HepG2 (cell line): Measurements from ENCODE around the gene BABAM1. TPM values are rescaled to one million over a fixed set of nuclear protein-coding genes. Genes with fewer than 3 reads are reported as not detected.

ENCODE experiments used
- ARID2 ChIP-seq: sonication (generic); formaldehyde crosslinking; IDR thresholded peaks from 2 replicates; pipeline ENCODE4 v1.8.1; 2022; ENCODE audit warnings: mild to moderate bottlenecking, missing genetic modification reagents, borderline replicate concordance
- ATF4 ChIP-seq, 2 experiments: fragments of 450-650 bp in 1 of 2; sonication (generic) in 1 of 2; formaldehyde crosslinking; IDR thresholded peaks; 2 replicates each; pipeline versions ENCODE4 v1.5.0 to v1.8.0; 2020 to 2022; ENCODE audit warnings: mild to moderate bottlenecking in 1 of 2, missing genetic modification reagents in 1 of 2
- DMAP1 ChIP-seq: IDR thresholded peaks from 2 replicates; pipeline ENCODE4 v1.6.1; 2016
- HNF4G ChIP-seq, 2 experiments: sonication (generic) in 1 of 2; formaldehyde crosslinking in 1 of 2; IDR thresholded peaks; 2 replicates each; pipeline versions ENCODE4 v1.4.0 to v1.6.1; 2011 to 2020; ENCODE audit warnings: borderline replicate concordance in 2 of 2, low read depth in 2 of 2, mild to moderate bottlenecking in 2 of 2, low read length in 1 of 2, missing genetic modification reagents in 1 of 2, moderate library complexity in 1 of 2
- HOXA5 ChIP-seq: sonication (generic); formaldehyde crosslinking; IDR thresholded peaks from 2 replicates; pipeline ENCODE4 v1.4.0; 2020; ENCODE audit warnings: missing genetic modification reagents
- NCOA2 ChIP-seq: sonication (generic); formaldehyde crosslinking; IDR thresholded peaks from 2 replicates; pipeline ENCODE4 v1.8.0; 2022; ENCODE audit warnings: inconsistent platforms
- NFE2L1 ChIP-seq: sonication (generic); formaldehyde crosslinking; IDR thresholded peaks from 2 replicates; pipeline ENCODE4 v1.4.0; 2020; ENCODE audit warnings: missing genetic modification reagents, mild to moderate bottlenecking, borderline replicate concordance
- PRPF4 ChIP-seq: fragments of 200-400 bp; formaldehyde crosslinking; IDR thresholded peaks from 2 replicates; pipeline ENCODE4 v1.6.1; 2016; ENCODE audit warnings: low read length, low read depth; ENCODE audit not compliant: poor library complexity, severe bottlenecking
- TCF7 ChIP-seq: sonication (generic); IDR thresholded peaks from 2 replicates; pipeline ENCODE4 v1.6.1; 2016; ENCODE audit warnings: antibody characterized with exemption, low read depth
- TOPORS ChIP-seq: sonication (generic); formaldehyde crosslinking; IDR thresholded peaks from 2 replicates; pipeline ENCODE4 v1.8.0; 2023; ENCODE audit warnings: mild to moderate bottlenecking, missing genetic modification reagents
- ZBTB10 ChIP-seq: sonication (generic); formaldehyde crosslinking; IDR thresholded peaks from 2 replicates; pipeline ENCODE4 v1.4.0; 2020; ENCODE audit warnings: missing genetic modification reagents, borderline replicate concordance
- ZNF232 ChIP-seq: sonication (generic); formaldehyde crosslinking; IDR thresholded peaks from 2 replicates; pipeline ENCODE4 v1.4.0; 2020; ENCODE audit warnings: missing genetic modification reagents, borderline replicate concordance
- ZNF331 ChIP-seq: sonication (generic); formaldehyde crosslinking; IDR thresholded peaks from 2 replicates; pipeline ENCODE4 v1.4.0; 2020; ENCODE audit warnings: missing genetic modification reagents
- ZNF513 ChIP-seq: sonication (generic); formaldehyde crosslinking; conservative IDR thresholded peaks from 2 replicates; pipeline ENCODE4 v1.5.0; 2020; ENCODE audit warnings: missing genetic modification reagents
- ZNF562 ChIP-seq: sonication (generic); formaldehyde crosslinking; IDR thresholded peaks from 2 replicates; pipeline ENCODE4 v1.8.0; 2022; ENCODE audit warnings: missing genetic modification reagents, borderline replicate concordance
- ZNF674 ChIP-seq: sonication (generic); formaldehyde crosslinking; IDR thresholded peaks from 2 replicates; pipeline ENCODE4 v1.5.0; 2020; ENCODE audit warnings: low read depth, mild to moderate bottlenecking, missing genetic modification reagents
- ZNF775 ChIP-seq: sonication (generic); formaldehyde crosslinking; IDR thresholded peaks from 2 replicates; pipeline ENCODE4 v1.4.0; 2020; ENCODE audit warnings: missing genetic modification reagents, mild to moderate bottlenecking, moderate library complexity, borderline replicate concordance
- ZNF850 ChIP-seq: sonication (generic); formaldehyde crosslinking; conservative IDR thresholded peaks from 2 replicates; pipeline ENCODE4 v1.9.0; 2021; ENCODE audit warnings: mild to moderate bottlenecking, missing genetic modification reagents
- ZNF883 ChIP-seq: sonication (generic); formaldehyde crosslinking; IDR thresholded peaks from 2 replicates; pipeline ENCODE4 v1.5.1; 2020; ENCODE audit warnings: mild to moderate bottlenecking, missing genetic modification reagents; ENCODE audit errors: not compliant biosample characterization
- ZUFSP ChIP-seq: sonication (generic); formaldehyde crosslinking; IDR thresholded peaks from 2 replicates; pipeline ENCODE4 v1.9.0; 2021; ENCODE audit warnings: missing genetic modification reagents, mild to moderate bottlenecking, borderline replicate concordance
- polyA plus RNA-seq, 8 experiments: library from polyadenylated mRNA; depleted of rRNA in 3 of 8; stranded (reverse) in 7 of 8; unstranded in 1 of 8; fragments of >200 nt; fragmentation: Illumina TruSeq in 4 of 8; extraction: Trizol in 4 of 8; gene quantifications; 2 replicates each; pipeline versions ENCODE4 v1.2.1 to v1.2.3, GENCODE V29; 2011 to 2016; ENCODE audit warnings: low read depth in 4 of 8, missing spikeins in 1 of 8, mixed read lengths in 1 of 8; ENCODE audit not compliant: insufficient read depth in 1 of 8
- total RNA-seq, 5 experiments: library from RNA; depleted of rRNA; stranded (reverse); fragments of >200 nt; fragmentation: Illumina TruSeq; extraction: Trizol; gene quantifications; 2 replicates each; pipeline ENCODE4 v1.2.3, GENCODE V29; 2016; ENCODE audit warnings: low read depth in 1 of 5

The BABAM1 gene
- total and polyA plus RNA-seq, 2 of the 13 experiments (the other 11 are each of a cell fraction or from before 2014, with no cell fraction given), result 70.0 to 82.0 TPM

GRCh38 chr19:17309198-17309964 is 42.1 kb downstream of the BABAM1 start, which contains the start of gene DDA1 (continued):
- TF ChIP-seq ZNF674 (CRISPR knock-in tag) (no peak), PRPF4 (no peak), ZUFSP (CRISPR knock-in tag) (no peak), NFE2L1 (no peak), ZNF331 (CRISPR knock-in tag) (no peak; the same call in 1 of the 2 replicates), HNF4G (IDR thresholded peaks at IDR 0.05; ENCODE audit: borderline replicate concordance, low read depth, low read length) (peak; percentile 48; the same call in 1 of the 2 replicates), HNF4G (CRISPR knock-in tag; IDR thresholded peaks at IDR 0.05; ENCODE audit: borderline replicate concordance, low read depth) (no peak), DMAP1 (CRISPR knock-in tag) (0 out of 2 replicates have a peak, but pooled peaks have one; percentile 38), ZNF883 (CRISPR knock-in tag) (peak; percentile 62), HOXA5 (CRISPR knock-in tag) (peak; percentile 61; the same call in 1 of the 2 replicates), ZBTB10 (CRISPR knock-in tag) (peak; percentile 17; the same call in 1 of the 2 replicates), ARID2 (CRISPR knock-in tag) (no peak), NCOA2 (no peak), TCF7 (no peak), ZNF232 (CRISPR knock-in tag) (no peak), ZNF850 (CRISPR knock-in tag) (no peak), ATF4 (CRISPR knock-in tag; IDR thresholded peaks at IDR 0.05) (no peak), ZNF513 (CRISPR knock-in tag) (no peak), ZNF562 (CRISPR knock-in tag) (no peak), ZNF775 (CRISPR knock-in tag) (no peak), TOPORS (CRISPR knock-in tag) (no peak)
